ENCODE measurements around the gene KRT1.

DNA sequence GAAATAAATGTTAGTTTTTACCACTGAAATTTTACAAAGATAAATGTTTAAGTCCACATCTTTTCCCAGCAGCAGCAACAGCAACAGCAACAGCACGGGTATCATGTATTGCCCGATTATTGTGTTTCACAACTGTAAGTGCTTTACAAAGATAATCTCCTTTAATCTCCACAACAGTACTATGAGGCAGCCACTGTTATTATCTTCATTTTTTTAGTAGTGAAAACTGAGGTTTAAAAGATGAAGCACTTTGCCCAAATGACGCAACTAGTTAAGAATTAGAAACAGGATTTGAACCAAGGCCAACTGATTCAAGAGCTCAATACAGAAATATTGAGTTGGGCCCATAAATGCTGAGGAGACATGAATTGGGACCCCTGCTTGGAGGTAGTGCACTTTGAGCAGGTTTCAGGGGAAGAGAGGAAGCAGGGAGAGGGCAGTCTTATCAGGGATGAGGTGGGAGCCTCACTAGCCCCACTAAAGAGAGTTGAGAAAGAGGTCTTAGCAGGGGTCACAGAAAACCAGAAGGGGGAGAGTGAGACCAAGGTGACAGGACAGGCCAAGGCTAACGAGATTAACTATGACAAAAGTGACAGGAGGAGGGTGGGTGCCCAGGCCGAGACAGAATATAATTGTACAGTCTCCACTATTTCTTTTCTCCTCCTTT lies 43.5 kb downstream of the KRT1 start:
- TF ChIP-seq, protein P1, sequence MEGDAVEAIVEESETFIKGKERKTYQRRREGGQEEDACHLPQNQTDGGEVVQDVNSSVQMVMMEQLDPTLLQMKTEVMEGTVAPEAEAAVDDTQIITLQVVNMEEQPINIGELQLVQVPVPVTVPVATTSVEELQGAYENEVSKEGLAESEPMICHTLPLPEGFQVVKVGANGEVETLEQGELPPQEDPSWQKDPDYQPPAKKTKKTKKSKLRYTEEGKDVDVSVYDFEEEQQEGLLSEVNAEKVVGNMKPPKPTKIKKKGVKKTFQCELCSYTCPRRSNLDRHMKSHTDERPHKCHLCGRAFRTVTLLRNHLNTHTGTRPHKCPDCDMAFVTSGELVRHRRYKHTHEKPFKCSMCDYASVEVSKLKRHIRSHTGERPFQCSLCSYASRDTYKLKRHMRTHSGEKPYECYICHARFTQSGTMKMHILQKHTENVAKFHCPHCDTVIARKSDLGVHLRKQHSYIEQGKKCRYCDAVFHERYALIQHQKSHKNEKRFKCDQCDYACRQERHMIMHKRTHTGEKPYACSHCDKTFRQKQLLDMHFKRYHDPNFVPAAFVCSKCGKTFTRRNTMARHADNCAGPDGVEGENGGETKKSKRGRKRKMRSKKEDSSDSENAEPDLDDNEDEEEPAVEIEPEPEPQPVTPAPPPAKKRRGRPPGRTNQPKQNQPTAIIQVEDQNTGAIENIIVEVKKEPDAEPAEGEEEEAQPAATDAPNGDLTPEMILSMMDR (IDR thresholded peaks at IDR 0.05; ENCODE audit: poor library complexity, severe bottlenecking) = no peak
- TF ChIP-seq POLR2AphosphoS5 (IDR thresholded peaks at IDR 0.05) (no peak), SMC3 (conservative IDR thresholded peaks at IDR 0.05; ENCODE audit: poor library complexity) (no peak), RAD21 (conservative IDR thresholded peaks at IDR 0.05) (no peak), EP300 (conservative IDR thresholded peaks at IDR 0.05; ENCODE audit: poor library complexity, severe bottlenecking) (no peak), MXI1 (conservative IDR thresholded peaks at IDR 0.05; ENCODE audit: poor library complexity, severe bottlenecking) (no peak), EZH2 (IDR thresholded peaks at IDR 0.05; ENCODE audit: borderline replicate concordance, insufficient read depth, low read length, poor library complexity, severe bottlenecking) (no peak)

Data from neural cell (in vitro differentiated cells).